Sigmoid colon (tissue), 7 donors: ENCODE results near the gene NOTCH1. TPM values are rescaled to one million over a fixed set of nuclear protein-coding genes. Genes with fewer than 3 reads are reported as not detected.

Experiments
- DNase-seq: peaks from one replicate; pipeline ENCODE4 v3.0.0-alpha.2; 2019
- H3K27ac ChIP-seq, 4 donors: fragments of 200-600 bp; sonication (generic); one replicate each; pipeline ENCODE4 v1.5.1; 2016 to 2019; ENCODE audit warnings: mild to moderate bottlenecking in 1 of 4
- H3K27me3 ChIP-seq, 3 donors: fragments of 200-600 bp; sonication (generic); one replicate each; pipeline ENCODE4 v1.5.1; 2019; ENCODE audit warnings: mild to moderate bottlenecking in 1 of 3
- H3K36me3 ChIP-seq, 4 donors: fragments of 200-600 bp; sonication (generic); one replicate each; pipeline ENCODE4 v1.5.1; 2016 to 2019
- H3K4me1 ChIP-seq, 4 donors: fragments of 200-600 bp; sonication (generic); one replicate each; pipeline ENCODE4 v1.5.1; 2017 to 2019
- H3K4me3 ChIP-seq, 4 donors: fragments of 200-600 bp; sonication (generic); one replicate each; pipeline ENCODE4 v1.5.1; 2017 to 2019; ENCODE audit warnings: mild to moderate bottlenecking in 2 of 4, moderate library complexity in 1 of 4
- H3K9me3 ChIP-seq, 4 donors: fragments of 200-600 bp in 3 of 4; sonication (generic) in 3 of 4; one replicate each; pipeline versions ENCODE4 v1.5.1 to v1.6.1; 2013 to 2019
- EP300 ChIP-seq, 4 donors: sonication (generic); formaldehyde crosslinking; IDR thresholded peaks; one replicate each; pipeline ENCODE4 v1.6.1; 2017; ENCODE audit warnings: antibody characterized with exemption in 4 of 4
- POLR2A ChIP-seq, 2 donors: fragments of 450-650 bp; IDR thresholded peaks; one replicate each; pipeline ENCODE4 v1.6.1; 2016; ENCODE audit warnings: antibody characterized with exemption in 2 of 2, mild to moderate bottlenecking in 2 of 2, moderate library complexity in 2 of 2
- POLR2AphosphoS5 ChIP-seq, 4 donors: sonication (generic); formaldehyde crosslinking; IDR thresholded peaks; one replicate each; pipeline ENCODE4 v1.6.1; 2017; ENCODE audit warnings: antibody characterized with exemption in 4 of 4
- WGBS, 2 donors: extraction: QIAGEN DNeasy Blood & Tissue Kit; methylation state at CpG; one replicate each; pipeline ENCODE4 v1.1.7; 2013; 5-methylcytosine and 5-hydroxymethylcytosine counted together
- intact Hi-C: fragments of 100-400 bp; cut with DNase I; formaldehyde crosslinking; loops from one replicate; pipeline ENCODE4 v1.15.1; 2023
- polyA plus RNA-seq, 3 donors: library from polyadenylated mRNA; stranded (reverse); fragments of 200-250 nt; gene quantifications; one replicate each; pipeline ENCODE4 v1.2.3, GENCODE V29; 2013
- total RNA-seq, 4 donors: library from RNA; depleted of rRNA; stranded (reverse); fragments of >200 nt; gene quantifications; one replicate each; pipeline ENCODE4 v1.1.0, GENCODE V29; 2016
- TF ChIP-seq, protein P1 (sequence below), 4 experiments: fragments of 450-650 bp in 3 of 4; fragments of 200-600 bp in 1 of 4; IDR thresholded peaks; one replicate each; pipeline ENCODE4 v1.5.1; 2016 to 2019; ENCODE audit warnings: antibody characterized with exemption in 4 of 4, mild to moderate bottlenecking in 3 of 4, moderate library complexity in 2 of 4
- donor health status: healthy with polysubstance abuse.
- donor health status: Bipolar disorder and iron deficiency.
- donor health status: healthy.

Gene NOTCH1
- total and polyA plus RNA-seq, 7 donors, result 1.8 to 36.0 (median 30.7) TPM

DNA sequence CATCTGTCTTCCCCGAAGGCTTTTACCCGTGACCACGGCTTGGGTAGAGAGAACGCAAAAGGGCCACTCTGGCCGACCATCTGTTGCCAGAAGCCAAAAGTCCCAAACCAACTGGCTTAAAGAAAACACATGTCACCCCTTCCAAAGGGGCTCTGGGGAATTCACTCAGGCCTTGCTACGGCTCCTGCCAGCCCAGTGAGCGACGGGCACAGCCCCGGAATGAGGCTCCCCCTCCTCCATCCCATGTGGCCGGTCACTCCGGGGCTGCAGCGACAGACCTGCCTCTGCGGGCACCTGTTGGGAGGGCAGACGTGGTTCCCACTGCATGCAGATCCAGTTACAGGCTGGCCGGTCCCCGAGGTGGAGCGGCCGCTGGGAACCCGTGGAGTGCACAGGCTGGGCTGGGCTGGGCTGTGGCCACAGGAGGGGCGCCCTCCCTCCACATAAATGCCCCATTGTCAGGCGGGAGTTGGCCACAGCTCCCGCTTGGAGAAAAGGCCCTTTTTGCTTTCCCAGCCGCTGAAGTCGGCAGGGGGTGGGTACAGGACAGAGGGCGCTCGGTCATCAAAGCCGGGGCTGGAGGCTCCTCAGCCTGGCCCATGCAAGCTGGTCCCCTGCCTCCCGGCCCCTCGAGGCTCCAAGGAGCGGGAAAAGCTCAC, 19.9 kb downstream of the NOTCH1 start:
- Histone ChIP-seq H3K4me3 (peak overlapping the region in 2 of 4 donors; percentile 1 to 18), H3K27me3 (no peaks in the 10 kb centered on the region), H3K27ac (peak overlapping the region; percentile 59 to 84 (median 80)), H3K36me3 (peaks cover 3 to 25% (median 14%) of the 10 kb centered on the region in 4 donors), H3K9me3 (no peaks in the 10 kb centered on the region), H3K4me1 (peaks cover 0 to 78% (median 66%) of the 10 kb centered on the region in 4 donors)
- TF ChIP-seq EP300 (IDR thresholded peaks at IDR 0.05), result no peak
- peak in 2 of 4 donors; percentile 27 to 48 for TF ChIP-seq POLR2AphosphoS5 (IDR thresholded peaks at IDR 0.05)
- TF ChIP-seq POLR2A (IDR thresholded peaks at IDR 0.05), result no peak
- TF ChIP-seq, protein P1, sequence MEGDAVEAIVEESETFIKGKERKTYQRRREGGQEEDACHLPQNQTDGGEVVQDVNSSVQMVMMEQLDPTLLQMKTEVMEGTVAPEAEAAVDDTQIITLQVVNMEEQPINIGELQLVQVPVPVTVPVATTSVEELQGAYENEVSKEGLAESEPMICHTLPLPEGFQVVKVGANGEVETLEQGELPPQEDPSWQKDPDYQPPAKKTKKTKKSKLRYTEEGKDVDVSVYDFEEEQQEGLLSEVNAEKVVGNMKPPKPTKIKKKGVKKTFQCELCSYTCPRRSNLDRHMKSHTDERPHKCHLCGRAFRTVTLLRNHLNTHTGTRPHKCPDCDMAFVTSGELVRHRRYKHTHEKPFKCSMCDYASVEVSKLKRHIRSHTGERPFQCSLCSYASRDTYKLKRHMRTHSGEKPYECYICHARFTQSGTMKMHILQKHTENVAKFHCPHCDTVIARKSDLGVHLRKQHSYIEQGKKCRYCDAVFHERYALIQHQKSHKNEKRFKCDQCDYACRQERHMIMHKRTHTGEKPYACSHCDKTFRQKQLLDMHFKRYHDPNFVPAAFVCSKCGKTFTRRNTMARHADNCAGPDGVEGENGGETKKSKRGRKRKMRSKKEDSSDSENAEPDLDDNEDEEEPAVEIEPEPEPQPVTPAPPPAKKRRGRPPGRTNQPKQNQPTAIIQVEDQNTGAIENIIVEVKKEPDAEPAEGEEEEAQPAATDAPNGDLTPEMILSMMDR (IDR thresholded peaks at IDR 0.05), result no peak
- intact Hi-C loops, result loop anchor here (5.0 kb wide), 2 partner anchors 34 to 81 kb away; no protein-coding TSS in a partner anchor
- WGBS, 2 donors, result 16 to 59% methylated on average over 30 of the region's 30 CpGs
- peak; percentile 88 for DNase-seq

DNA sequence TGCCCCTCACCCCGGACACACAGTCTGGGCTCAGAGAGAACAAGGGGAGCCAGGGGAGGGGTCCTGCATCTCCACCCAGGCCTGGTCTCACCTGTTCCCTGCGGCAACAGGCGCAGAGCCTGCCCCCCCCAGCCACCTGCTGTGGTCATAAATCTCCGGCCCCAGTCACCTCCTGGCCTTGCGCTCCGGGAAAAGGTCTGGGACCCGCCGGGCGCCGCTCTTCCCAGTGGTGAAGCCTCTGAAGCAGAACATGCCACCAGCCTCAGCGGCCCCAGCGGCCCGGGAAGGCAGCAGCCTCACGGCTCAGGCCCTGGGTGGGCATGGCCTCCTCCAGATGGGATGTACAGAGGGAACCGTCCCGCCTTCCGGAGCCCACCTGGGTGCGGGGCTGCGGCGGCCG, 20.6 kb downstream of the NOTCH1 start:
- peak overlapping the region; percentile 59 to 84 (median 80) for H3K27ac ChIP-seq
- H3K27me3 ChIP-seq, result no peaks in the 10 kb centered on the region
- no peak overlapping the region for H3K4me3 ChIP-seq
- intact Hi-C loops, result loop anchor here (5.0 kb wide), 2 partner anchors 33 to 82 kb away; no protein-coding TSS in a partner anchor
- DNase-seq, result no peak
- no peak for TF ChIP-seq POLR2A (IDR thresholded peaks at IDR 0.05)
- TF ChIP-seq POLR2AphosphoS5 (IDR thresholded peaks at IDR 0.05), result no peak
- TF ChIP-seq, protein P1 (IDR thresholded peaks at IDR 0.05), result no peak
- TF ChIP-seq EP300 (IDR thresholded peaks at IDR 0.05), result no peak
- peaks cover 0 to 70% (median 59%) of the 10 kb centered on the region in 4 donors for H3K4me1 ChIP-seq
- peaks cover 3 to 32% (median 16%) of the 10 kb centered on the region in 4 donors for H3K36me3 ChIP-seq
- H3K9me3 ChIP-seq, result no peaks in the 10 kb centered on the region
- WGBS, 2 donors, result 22 to 69% methylated on average over 21 of the region's 21 CpGs

DNA sequence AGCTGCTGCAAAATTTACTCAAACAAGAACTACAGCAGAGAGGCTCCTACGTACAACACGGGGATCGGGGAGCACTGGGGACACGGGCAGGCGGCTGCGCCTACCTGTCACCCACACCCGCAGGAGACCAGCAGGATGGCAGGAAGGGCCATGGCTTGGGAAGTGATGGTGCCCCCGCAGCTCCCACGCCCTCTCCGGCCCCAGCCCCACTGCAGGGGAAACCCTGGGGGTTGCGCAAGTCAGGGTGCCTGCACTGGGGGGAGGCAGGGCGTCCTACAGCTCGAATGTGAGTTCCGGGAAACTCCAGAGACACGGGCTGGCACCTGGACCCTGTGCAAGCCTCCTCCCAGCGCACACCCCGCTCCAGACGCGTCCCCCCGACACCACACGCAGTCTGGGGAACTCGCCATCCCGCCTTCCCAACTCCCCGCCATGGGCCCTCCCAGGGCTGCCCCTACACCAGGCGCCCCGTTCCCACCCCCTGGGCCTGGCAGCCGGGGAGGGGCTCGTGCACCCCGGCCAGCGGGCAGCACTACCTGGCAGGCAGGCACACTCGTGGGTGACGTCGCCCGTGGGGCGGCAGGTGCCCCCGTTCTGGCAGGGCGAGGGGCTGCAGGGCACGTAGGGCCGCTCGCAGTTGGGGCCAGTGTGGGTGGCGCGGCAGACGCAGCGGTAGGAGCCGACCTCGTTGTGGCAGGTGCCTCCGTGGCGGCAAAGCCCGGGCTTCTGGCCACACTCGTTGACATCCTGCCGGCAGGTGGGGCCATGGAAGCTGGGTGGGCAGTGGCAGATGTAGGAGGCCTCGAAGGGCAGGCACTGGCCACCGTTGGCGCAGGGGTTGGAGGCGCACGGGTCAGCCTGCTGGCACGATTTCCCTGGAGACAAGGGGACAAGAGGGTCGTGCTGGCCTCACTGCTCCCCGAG, 23.3 kb downstream of the NOTCH1 start:
- WGBS, 2 donors, result 19 to 73% methylated on average over 59 of the region's 59 CpGs
- peaks cover 0 to 44% (median 32%) of the 10 kb centered on the region in 4 donors for H3K4me1 ChIP-seq
- H3K36me3 ChIP-seq, result peaks cover 18 to 58% (median 36%) of the 10 kb centered on the region in 4 donors

DNA sequence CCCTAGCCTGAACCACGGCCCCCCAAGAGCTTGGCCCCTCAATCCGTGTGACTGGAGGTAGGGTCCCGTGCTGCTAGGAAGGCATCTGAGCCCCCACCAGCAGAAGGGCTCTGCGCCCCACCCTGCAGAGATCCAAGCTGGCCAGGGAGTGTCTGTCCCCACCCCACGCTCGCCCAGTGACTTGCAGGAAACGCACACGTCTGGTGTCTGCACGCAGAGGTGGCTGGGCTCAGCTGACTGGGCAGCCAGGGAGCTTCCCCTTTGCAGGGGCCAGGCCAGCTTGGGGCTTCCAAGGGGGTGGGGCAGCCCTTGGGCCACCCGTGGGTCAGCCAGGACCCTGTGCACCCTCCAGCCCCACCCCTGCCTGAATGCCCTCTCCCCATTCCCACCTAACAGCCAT, 24.3 kb downstream of the NOTCH1 start:
- TF ChIP-seq, protein P1 (IDR thresholded peaks at IDR 0.05), result no peak
- TF ChIP-seq POLR2A (IDR thresholded peaks at IDR 0.05) (no peak), EP300 (IDR thresholded peaks at IDR 0.05) (no peak), POLR2AphosphoS5 (IDR thresholded peaks at IDR 0.05) (no peak)
- H3K27me3 ChIP-seq, result no peaks in the 10 kb centered on the region
- DNase-seq, result no peak
- H3K9me3 ChIP-seq, result no peaks in the 10 kb centered on the region
- H3K4me1 ChIP-seq, result peaks cover 0 to 34% (median 22%) of the 10 kb centered on the region in 4 donors
- intact Hi-C loops, result no loop called here
- H3K4me3 ChIP-seq, result no peak overlapping the region
- H3K27ac ChIP-seq, result peak overlapping the region in 1 of 4 donors; percentile 13
- 10 to 60% methylated on average over 10 of the region's 10 CpGs for WGBS, 2 donors
- H3K36me3 ChIP-seq, result peaks cover 22 to 68% (median 45%) of the 10 kb centered on the region in 4 donors

More for the DNA sequence above, 23.3 kb downstream of the NOTCH1 start:
- H3K27ac ChIP-seq, result peak overlapping the region in 2 of 4 donors; percentile 2 to 15
- H3K27me3 ChIP-seq, result no peaks in the 10 kb centered on the region
- no peak overlapping the region for H3K4me3 ChIP-seq
- no peak for TF ChIP-seq EP300 (IDR thresholded peaks at IDR 0.05)
- TF ChIP-seq, protein P1 (IDR thresholded peaks at IDR 0.05), result no peak
- TF ChIP-seq POLR2A (IDR thresholded peaks at IDR 0.05), result no peak
- no peak for TF ChIP-seq POLR2AphosphoS5 (IDR thresholded peaks at IDR 0.05)
- no peaks in the 10 kb centered on the region for H3K9me3 ChIP-seq
- no peak for DNase-seq
- intact Hi-C loops, result no loop called here
